Measurements from ENCODE around the gene NUCB1. TPM values are rescaled to one million over a fixed set of nuclear protein-coding genes. Genes with fewer than 3 reads are reported as not detected.

NUCB1 gene
- total and polyA plus RNA-seq, 9 of the 15 experiments (the other 6 are each of a cell fraction or from before 2014, with no cell fraction given): 3.1 to 153 (median 71.7) TPM

GRCh38 chr19:48874303-48875135 is 25.6 kb upstream of the NUCB1 start (continued):
- TF ChIP-seq PHB2 (IDR thresholded peaks at IDR 0.05; ENCODE audit: low read depth) (no peak), RBM22 (IDR thresholded peaks at IDR 0.05; ENCODE audit: low read depth, low read length, poor library complexity, severe bottlenecking) (peak; percentile 78), SPI1 (IDR thresholded peaks at IDR 0.05; ENCODE audit: borderline replicate concordance, low read depth, low read length) (peak; percentile 47; the same call in 1 of the 2 replicates), PHF8 (IDR thresholded peaks at IDR 0.05; ENCODE audit: borderline replicate concordance, low read length) (peak; percentile 14; the same call in 1 of the 2 replicates), ZNF75A (CRISPR knock-in tag; IDR thresholded peaks at IDR 0.05) (no peak), RBFOX2 (IDR thresholded peaks at IDR 0.05; ENCODE audit: low read depth, low read length) (peak; percentile 68), ATF6 (CRISPR knock-in tag; IDR thresholded peaks at IDR 0.05) (peak; percentile 51; the same call in 1 of the 2 replicates), ZBTB43 (CRISPR knock-in tag; IDR thresholded peaks at IDR 0.05) (no peak), MLLT1 (IDR thresholded peaks at IDR 0.05) (peak; percentile 77 to 83), KLF6 (CRISPR knock-in tag; IDR thresholded peaks at IDR 0.05; ENCODE audit: borderline replicate concordance) (0 out of 2 replicates have a peak, but pooled peaks have one; percentile 7), ZNF586 (CRISPR knock-in tag; conservative IDR thresholded peaks at IDR 0.05) (no peak), FUS (optimal IDR thresholded peaks at IDR 0.05; ENCODE audit: low read depth, low read length) (no peak), CTBP1 (IDR thresholded peaks at IDR 0.05; ENCODE audit: borderline replicate concordance) (peak; percentile 86; the same call in 1 of the 2 replicates), ZNF717 (CRISPR knock-in tag; IDR thresholded peaks at IDR 0.05) (no peak), NFRKB (IDR thresholded peaks at IDR 0.05; ENCODE audit: low read depth) (peak; percentile 58; the same call in 1 of the 2 replicates), SREBF2 (CRISPR knock-in tag; IDR thresholded peaks at IDR 0.05) (no peak), ATF3 (IDR thresholded peaks at IDR 0.05) (peak; percentile 29; the same call in 1 of the 2 replicates), ATF3 (CRISPR knock-in tag; conservative IDR thresholded peaks at IDR 0.05) (no peak; the same call in 1 of the 2 replicates), NFIX (CRISPR knock-in tag; IDR thresholded peaks at IDR 0.05; ENCODE audit: low read depth) (peak; percentile 93), KDM5B (IDR thresholded peaks at IDR 0.05; ENCODE audit: insufficient replicate concordance, low read depth, low read length) (peak; percentile 61), TAF7 (tag; IDR thresholded peaks at IDR 0.05) (0 out of 2 replicates have a peak, but pooled peaks have one; percentile 38), GTF2E2 (tag; IDR thresholded peaks at IDR 0.05) (no peak), XRCC3 (IDR thresholded peaks at IDR 0.05) (no peak)
